ENCODE results near the gene CHRM1.

Gene CHRM1

GRCh38 chr11:62925745-62926679 is 4.8 kb upstream of the CHRM1 start:
- no peak for DNase-seq (ENCODE audit: low read depth in 2 of 2)

- no peak for DNase-seq (ENCODE audit: low read depth in 2 of 2)
These were observed 4.1 kb upstream of the CHRM1 start for GRCh38 chr11:62925308-62925707.

GRCh38 chr11:62923601-62924411 is 2.6 kb upstream of the CHRM1 start:
- DNase-seq (ENCODE audit: low read depth in 2 of 2): no peak

- peak; percentile 20 to 25 for DNase-seq (ENCODE audit: low read depth in 2 of 2)
These were observed 1.7 kb upstream of the CHRM1 start for GRCh38 chr11:62922653-62923431.

GRCh38 chr11:62922189-62922589 is 1.0 kb upstream of the CHRM1 start:
- no peak for DNase-seq (ENCODE audit: low read depth in 2 of 2)

DNA sequence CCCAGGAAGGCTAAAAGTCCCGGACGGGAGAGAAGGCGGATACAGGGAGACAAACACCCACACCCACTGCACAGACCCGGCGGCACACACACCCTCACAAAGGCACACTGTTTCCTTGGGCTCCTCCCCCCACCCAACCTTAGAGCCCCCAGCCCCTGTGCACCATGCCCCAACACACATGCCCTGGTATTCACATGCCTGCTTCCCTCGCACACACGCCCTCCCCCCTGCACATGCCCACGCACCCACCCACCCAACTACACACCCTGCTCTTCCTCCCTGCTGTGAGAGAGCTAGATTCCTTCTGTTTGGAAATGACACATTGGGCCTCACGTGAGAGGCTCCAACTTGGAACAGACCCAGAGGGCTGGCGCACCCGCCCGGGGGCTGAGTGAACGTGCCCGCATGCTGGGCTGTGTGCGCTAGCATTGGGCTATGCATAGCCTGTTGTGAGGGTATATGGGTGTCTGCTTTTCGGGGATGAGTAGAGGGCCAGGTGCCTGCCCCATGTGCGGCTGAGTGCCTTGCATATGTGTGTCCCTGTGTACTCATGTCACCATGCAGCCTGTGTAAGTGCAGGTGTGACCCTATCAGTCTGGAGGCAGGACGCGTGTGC is 518 bp upstream of the CHRM1 start:
- DNase-seq (ENCODE audit: low read depth in 2 of 2): no peak

GRCh38 chr11:62919898-62920640 is 1.1 kb downstream of the CHRM1 start:
- no peak for DNase-seq (ENCODE audit: low read depth in 2 of 2)

DNA sequence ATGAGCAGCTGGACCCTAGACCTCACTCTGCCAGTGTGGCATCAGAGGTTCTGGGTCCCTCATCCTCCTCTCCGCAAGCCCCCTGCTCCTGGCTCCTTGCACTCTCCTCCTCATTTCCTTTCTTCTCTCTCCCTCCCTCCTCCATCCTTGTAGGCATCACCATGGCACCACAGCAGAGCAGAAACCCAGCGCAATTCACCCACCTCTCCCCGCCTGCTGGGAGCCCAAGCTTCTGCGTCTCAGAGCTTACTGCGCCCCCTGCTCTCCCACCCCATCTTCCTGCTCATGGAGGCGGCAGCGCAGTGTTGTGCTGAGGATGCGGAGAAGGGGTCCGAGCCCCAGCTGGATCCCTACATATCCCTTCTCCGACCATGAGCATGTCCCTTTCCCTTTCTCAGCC is 1.7 kb downstream of the CHRM1 start:
- no peak for DNase-seq (ENCODE audit: low read depth in 2 of 2)

- DNase-seq (ENCODE audit: low read depth in 2 of 2): no peak
These were observed 2.6 kb downstream of the CHRM1 start for GRCh38 chr11:62918531-62918930.

DNA sequence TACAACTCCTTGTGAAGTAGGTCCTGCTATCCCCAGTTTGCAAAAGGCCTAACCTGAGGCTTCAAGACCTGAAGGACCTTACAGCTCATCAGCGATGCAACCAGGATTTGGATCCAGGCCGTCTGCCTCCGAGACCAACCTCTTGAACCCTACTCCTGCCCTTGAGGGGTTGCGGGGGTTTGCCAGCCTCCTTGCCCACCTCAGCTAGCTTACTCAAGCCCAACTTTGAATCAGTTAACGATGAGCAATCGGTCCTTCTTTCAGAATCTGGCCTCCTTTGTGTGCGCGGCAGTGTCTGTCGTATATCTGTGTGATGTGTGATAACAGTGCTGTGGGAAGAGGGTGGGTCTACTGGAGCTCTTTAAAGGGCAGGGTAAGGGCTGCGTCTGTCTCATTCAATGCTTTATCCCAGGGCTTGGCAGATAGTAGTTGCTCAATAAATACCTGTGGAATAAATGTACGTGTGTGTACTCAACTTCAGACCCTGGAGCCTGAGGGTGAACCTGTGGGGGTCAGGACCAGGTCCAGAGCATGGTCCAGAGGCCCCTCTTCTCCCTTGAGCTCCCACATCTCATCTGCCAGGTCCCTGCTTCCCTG is 3.2 kb downstream of the CHRM1 start:
- DNase-seq (ENCODE audit: low read depth in 2 of 2): no peak

- no peak for DNase-seq (ENCODE audit: low read depth in 2 of 2)
These were observed 6.7 kb downstream of the CHRM1 start for GRCh38 chr11:62914416-62914815.

GRCh38 chr11:62912268-62912667 is 8.9 kb downstream of the CHRM1 start:
- no peak for DNase-seq (ENCODE audit: low read depth in 2 of 2)

GRCh38 chr11:62911137-62912130 is 9.7 kb downstream of the CHRM1 start:
- DNase-seq (ENCODE audit: low read depth in 2 of 2): no peak

DNA sequence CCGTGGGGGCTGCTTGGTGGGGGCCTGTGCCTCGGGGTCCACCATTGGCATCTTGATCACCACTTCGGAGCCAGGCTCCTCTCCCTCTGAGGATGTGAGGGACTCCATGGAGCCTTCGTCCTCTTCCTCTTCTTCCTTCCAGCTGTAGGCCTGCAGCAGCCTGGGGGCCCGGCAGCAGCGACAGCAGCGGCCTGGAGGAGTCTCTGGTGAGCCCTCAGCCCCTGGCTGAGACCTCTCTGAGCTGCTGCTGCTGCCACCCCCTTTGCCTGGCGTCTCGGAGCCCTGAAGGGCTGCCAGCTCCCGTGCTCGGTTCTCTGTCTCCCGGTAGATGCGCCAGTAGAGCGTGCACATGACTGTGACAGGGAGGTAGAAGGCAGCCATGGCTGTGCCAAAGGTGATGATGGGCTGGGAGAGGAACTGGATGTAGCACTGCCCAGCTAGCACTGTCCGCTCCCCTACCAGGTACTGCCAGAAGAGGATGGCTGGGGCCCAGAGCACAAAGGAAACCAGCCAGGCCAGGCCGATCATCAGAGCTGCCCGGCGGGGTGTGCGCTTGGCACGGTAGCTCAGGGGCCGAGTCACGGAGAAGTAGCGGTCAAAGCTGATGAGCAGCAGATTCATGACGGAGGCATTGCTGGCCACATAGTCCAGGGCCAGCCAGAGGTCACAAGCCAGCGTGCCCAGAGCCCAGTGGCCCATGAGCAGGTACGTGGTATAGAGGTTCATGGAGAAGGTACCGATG is 10.9 kb downstream of the CHRM1 start:
- DNase-seq (ENCODE audit: low read depth in 2 of 2): no peak

- DNase-seq (ENCODE audit: low read depth in 2 of 2): no peak
These were observed 11.9 kb downstream of the CHRM1 start for GRCh38 chr11:62909107-62909894.

GRCh38 chr11:62908468-62909072 is 12.6 kb downstream of the CHRM1 start:
- DNase-seq (ENCODE audit: low read depth in 2 of 2): no peak

DNA sequence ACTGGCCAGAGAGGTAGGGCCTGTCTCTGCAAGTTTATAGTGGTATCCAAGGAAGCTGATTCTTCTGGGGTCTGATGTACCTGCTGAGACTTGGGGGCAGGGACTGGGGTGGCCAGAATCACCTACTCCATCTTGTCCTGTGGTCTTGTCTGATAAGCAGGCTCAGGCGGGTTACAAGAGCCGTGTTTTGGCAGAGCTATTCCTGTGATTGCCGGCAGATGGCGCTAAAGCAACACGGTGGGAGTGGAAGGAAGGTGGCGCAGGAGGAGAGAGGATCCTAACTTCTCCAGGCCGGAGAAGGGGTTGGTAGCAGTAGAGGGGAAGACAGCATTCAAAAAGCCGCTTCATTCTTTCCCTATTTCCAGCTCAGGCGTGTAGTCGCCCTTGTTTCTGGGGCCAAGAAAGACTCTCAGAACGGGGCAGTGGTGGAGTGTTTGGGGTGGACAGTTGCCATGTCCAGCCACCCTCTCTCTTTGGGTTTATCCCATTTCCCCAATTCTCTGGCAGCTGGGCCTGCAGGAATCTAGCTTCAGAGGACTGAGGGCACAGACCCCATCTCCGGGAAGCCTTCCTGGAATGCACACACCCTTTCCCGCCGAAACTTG is 15.1 kb downstream of the CHRM1 start:
- DNase-seq (ENCODE audit: low read depth in 2 of 2): peak; percentile 41 to 61
